ENCODE results near the gene COLEC12.

DNA sequence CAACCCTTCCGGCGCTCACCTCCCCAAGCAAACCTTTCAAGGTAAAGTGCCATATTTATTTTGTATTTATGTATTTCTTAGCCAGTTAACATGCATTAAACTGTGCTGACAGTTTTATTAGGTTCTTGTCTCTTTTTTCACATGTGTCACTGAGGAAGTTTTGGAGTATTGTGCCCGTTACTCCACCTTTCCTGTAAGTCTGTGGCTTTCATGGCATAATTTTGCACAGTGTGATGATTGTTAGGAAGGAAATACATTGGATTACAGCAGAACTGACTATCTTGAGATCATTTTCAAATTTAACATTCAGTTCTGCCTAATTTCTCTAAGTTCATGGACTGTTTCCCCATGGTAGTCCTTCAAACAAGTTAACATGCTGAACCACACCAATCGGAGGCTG is 67.7 kb downstream of the COLEC12 start:
- TF ChIP-seq, protein P1, sequence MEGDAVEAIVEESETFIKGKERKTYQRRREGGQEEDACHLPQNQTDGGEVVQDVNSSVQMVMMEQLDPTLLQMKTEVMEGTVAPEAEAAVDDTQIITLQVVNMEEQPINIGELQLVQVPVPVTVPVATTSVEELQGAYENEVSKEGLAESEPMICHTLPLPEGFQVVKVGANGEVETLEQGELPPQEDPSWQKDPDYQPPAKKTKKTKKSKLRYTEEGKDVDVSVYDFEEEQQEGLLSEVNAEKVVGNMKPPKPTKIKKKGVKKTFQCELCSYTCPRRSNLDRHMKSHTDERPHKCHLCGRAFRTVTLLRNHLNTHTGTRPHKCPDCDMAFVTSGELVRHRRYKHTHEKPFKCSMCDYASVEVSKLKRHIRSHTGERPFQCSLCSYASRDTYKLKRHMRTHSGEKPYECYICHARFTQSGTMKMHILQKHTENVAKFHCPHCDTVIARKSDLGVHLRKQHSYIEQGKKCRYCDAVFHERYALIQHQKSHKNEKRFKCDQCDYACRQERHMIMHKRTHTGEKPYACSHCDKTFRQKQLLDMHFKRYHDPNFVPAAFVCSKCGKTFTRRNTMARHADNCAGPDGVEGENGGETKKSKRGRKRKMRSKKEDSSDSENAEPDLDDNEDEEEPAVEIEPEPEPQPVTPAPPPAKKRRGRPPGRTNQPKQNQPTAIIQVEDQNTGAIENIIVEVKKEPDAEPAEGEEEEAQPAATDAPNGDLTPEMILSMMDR (IDR thresholded peaks at IDR 0.05) = no peak
- TF ChIP-seq POLR2A (IDR thresholded peaks at IDR 0.05) = no peak

Measured in testis (tissue), 2 donors.